Measurements from ENCODE around the gene GGT5. TPM values are rescaled to one million over a fixed set of nuclear protein-coding genes. Genes with fewer than 3 reads are reported as not detected.

Gene GGT5
- total and polyA plus RNA-seq, 2 of the 13 experiments (the other 11 are each of a cell fraction or from before 2014, with no cell fraction given): 0.69 to 3.1 TPM

DNA sequence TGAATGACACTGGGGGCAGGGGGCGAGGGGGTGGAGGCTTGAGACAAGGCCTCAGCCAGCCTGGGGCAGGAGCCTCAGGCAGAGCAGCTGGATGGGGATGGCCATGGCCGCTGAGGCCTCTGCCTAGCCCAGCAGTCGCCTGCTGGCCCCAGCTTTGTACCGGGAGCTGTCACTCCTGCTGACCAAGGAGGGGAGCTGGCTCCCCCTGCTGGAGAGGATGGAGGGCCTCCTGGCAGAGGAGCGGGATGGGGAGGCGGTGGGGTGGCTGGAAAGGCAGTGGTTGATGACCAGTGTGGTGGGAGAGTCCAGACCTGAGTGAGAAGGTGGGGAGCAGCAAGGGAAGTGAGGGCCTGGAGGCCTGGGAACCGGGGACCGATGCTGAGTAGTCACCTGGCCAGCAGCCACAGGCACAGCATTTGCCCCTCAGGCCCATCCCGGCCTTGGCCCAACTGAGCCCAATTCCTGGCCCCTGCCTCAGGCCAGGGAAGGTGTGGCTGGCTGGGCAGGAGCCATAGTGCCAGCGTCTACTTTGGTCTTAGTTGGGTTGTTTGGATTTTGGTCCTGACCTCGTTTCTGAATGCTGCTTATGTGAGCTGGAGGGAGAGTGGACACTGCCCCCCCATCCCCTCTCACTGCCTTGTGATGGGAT, 69.6 kb downstream of the GGT5 start (continued):
- no peak for TF ChIP-seq EP300 (IDR thresholded peaks at IDR 0.05; ENCODE audit: low read depth in 2 of 2, low read length in 2 of 2)
- no peak for TF ChIP-seq EP300 (CRISPR knock-in tag; IDR thresholded peaks at IDR 0.05; ENCODE audit: borderline replicate concordance)
- TF ChIP-seq, protein P1, sequence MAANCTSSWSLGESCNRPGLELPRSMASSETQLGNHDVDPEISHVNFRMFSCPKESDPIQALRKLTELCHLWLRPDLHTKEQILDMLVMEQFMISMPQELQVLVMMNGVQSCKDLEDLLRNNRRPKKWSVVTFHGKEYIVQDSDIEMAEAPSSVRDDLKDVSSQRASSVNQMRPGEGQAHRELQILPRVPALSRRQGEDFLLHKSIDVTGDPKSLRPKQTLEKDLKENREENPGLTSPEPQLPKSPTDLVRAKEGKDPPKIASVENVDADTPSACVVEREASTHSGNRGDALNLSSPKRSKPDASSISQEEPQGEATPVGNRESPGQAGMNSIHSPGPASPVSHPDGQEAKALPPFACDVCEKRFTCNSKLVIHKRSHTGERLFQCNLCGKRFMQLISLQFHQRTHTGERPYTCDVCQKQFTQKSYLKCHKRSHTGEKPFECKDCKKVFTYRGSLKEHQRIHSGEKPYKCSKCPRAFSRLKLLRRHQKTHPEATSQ (CRISPR knock-in tag; IDR thresholded peaks at IDR 0.05; ENCODE audit: borderline replicate concordance): no peak
- TF ChIP-seq, protein P2, sequence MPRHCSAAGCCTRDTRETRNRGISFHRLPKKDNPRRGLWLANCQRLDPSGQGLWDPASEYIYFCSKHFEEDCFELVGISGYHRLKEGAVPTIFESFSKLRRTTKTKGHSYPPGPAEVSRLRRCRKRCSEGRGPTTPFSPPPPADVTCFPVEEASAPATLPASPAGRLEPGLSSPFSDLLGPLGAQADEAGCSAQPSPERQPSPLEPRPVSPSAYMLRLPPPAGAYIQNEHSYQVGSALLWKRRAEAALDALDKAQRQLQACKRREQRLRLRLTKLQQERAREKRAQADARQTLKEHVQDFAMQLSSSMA (CRISPR knock-in tag; IDR thresholded peaks at IDR 0.05): no peak
- TF ChIP-seq SRSF4 (IDR thresholded peaks at IDR 0.05; ENCODE audit: low read depth, low read length, poor library complexity, severe bottlenecking): no peak
- TF ChIP-seq NR2F6 (IDR thresholded peaks at IDR 0.05): no peak
- TF ChIP-seq NR2F6 (CRISPR knock-in tag; IDR thresholded peaks at IDR 0.05): no peak
- TF ChIP-seq MXI1 (IDR thresholded peaks at IDR 0.05; ENCODE audit: borderline replicate concordance, low read depth, low read length): peak; percentile 21; the same call in 1 of the 3 replicates
- TF ChIP-seq, protein P3, sequence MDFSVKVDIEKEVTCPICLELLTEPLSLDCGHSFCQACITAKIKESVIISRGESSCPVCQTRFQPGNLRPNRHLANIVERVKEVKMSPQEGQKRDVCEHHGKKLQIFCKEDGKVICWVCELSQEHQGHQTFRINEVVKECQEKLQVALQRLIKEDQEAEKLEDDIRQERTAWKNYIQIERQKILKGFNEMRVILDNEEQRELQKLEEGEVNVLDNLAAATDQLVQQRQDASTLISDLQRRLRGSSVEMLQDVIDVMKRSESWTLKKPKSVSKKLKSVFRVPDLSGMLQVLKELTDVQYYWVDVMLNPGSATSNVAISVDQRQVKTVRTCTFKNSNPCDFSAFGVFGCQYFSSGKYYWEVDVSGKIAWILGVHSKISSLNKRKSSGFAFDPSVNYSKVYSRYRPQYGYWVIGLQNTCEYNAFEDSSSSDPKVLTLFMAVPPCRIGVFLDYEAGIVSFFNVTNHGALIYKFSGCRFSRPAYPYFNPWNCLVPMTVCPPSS (IDR thresholded peaks at IDR 0.05): no peak
- no peak for TF ChIP-seq ZC3H13 (CRISPR knock-in tag; IDR thresholded peaks at IDR 0.05)
- no peak for TF ChIP-seq ZNF143 (CRISPR knock-in tag; IDR thresholded peaks at IDR 0.05)
- TF ChIP-seq SAP130 (CRISPR knock-in tag; IDR thresholded peaks at IDR 0.05; ENCODE audit: low read depth): peak; percentile 51; the same call in 1 of the 2 replicates
- TF ChIP-seq, protein P4, sequence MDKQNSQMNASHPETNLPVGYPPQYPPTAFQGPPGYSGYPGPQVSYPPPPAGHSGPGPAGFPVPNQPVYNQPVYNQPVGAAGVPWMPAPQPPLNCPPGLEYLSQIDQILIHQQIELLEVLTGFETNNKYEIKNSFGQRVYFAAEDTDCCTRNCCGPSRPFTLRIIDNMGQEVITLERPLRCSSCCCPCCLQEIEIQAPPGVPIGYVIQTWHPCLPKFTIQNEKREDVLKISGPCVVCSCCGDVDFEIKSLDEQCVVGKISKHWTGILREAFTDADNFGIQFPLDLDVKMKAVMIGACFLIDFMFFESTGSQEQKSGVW (CRISPR knock-in tag; IDR thresholded peaks at IDR 0.05; ENCODE audit: borderline replicate concordance): no peak
- no peak for TF ChIP-seq HOXA3 (CRISPR knock-in tag; IDR thresholded peaks at IDR 0.05)
- TF ChIP-seq, protein P5, sequence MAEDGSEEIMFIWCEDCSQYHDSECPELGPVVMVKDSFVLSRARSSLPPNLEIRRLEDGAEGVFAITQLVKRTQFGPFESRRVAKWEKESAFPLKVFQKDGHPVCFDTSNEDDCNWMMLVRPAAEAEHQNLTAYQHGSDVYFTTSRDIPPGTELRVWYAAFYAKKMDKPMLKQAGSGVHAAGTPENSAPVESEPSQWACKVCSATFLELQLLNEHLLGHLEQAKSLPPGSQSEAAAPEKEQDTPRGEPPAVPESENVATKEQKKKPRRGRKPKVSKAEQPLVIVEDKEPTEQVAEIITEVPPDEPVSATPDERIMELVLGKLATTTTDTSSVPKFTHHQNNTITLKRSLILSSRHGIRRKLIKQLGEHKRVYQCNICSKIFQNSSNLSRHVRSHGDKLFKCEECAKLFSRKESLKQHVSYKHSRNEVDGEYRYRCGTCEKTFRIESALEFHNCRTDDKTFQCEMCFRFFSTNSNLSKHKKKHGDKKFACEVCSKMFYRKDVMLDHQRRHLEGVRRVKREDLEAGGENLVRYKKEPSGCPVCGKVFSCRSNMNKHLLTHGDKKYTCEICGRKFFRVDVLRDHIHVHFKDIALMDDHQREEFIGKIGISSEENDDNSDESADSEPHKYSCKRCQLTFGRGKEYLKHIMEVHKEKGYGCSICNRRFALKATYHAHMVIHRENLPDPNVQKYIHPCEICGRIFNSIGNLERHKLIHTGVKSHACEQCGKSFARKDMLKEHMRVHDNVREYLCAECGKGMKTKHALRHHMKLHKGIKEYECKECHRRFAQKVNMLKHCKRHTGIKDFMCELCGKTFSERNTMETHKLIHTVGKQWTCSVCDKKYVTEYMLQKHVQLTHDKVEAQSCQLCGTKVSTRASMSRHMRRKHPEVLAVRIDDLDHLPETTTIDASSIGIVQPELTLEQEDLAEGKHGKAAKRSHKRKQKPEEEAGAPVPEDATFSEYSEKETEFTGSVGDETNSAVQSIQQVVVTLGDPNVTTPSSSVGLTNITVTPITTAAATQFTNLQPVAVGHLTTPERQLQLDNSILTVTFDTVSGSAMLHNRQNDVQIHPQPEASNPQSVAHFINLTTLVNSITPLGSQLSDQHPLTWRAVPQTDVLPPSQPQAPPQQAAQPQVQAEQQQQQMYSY (CRISPR knock-in tag; IDR thresholded peaks at IDR 0.05): no peak
- no peak for TF ChIP-seq ZBTB21 (CRISPR knock-in tag; IDR thresholded peaks at IDR 0.05)
- no peak for TF ChIP-seq ADNP (CRISPR knock-in tag; IDR thresholded peaks at IDR 0.05)
- no peak for TF ChIP-seq ZNF234 (CRISPR knock-in tag; conservative IDR thresholded peaks at IDR 0.05)
- TF ChIP-seq ZNF549 (CRISPR knock-in tag; IDR thresholded peaks at IDR 0.05): no peak
- TF ChIP-seq ZNF460 (CRISPR knock-in tag; IDR thresholded peaks at IDR 0.05; ENCODE audit: borderline replicate concordance): no peak
- peak; percentile 30 for TF ChIP-seq AGO2 (optimal IDR thresholded peaks at IDR 0.05; ENCODE audit: low read depth, low read length)
- TF ChIP-seq, protein P6, sequence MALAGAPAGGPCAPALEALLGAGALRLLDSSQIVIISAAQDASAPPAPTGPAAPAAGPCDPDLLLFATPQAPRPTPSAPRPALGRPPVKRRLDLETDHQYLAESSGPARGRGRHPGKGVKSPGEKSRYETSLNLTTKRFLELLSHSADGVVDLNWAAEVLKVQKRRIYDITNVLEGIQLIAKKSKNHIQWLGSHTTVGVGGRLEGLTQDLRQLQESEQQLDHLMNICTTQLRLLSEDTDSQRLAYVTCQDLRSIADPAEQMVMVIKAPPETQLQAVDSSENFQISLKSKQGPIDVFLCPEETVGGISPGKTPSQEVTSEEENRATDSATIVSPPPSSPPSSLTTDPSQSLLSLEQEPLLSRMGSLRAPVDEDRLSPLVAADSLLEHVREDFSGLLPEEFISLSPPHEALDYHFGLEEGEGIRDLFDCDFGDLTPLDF (CRISPR knock-in tag; IDR thresholded peaks at IDR 0.05): no peak

Data from HepG2 (cell line).